ENCODE results near the gene AP1S1. TPM values are rescaled to one million over a fixed set of nuclear protein-coding genes. Genes with fewer than 3 reads are reported as not detected.

The AP1S1 gene
- polyA plus RNA-seq, 6 donors from 2014 or later, result 3.7 to 10.3 (median 4.9) TPM

GRCh38 chr7:101155303-101155702 is 1.0 kb downstream of the AP1S1 start:
- peak overlapping the region; percentile 70 to 93 (median 80) for H3K4me3 Mint-ChIP-seq
- H3K36me3 Mint-ChIP-seq, result peaks cover 0 to 13% of the 10 kb centered on the region in 2 donors
- DNase-seq (no peak), ATAC-seq (ENCODE audit: low read depth in 2 of 2) (peak; percentile 20 to 33)
- H3K4me1 Mint-ChIP-seq, result peaks cover 13 to 22% (median 20%) of the 10 kb centered on the region in 3 donors
- H3K27me3 Mint-ChIP-seq, result no peaks in the 10 kb centered on the region
- H3K27ac Mint-ChIP-seq, result peak overlapping the region in 1 of 6 donors; percentile 65
- H3K9me3 Mint-ChIP-seq, result peaks cover 0 to 1% (median 0%) of the 10 kb centered on the region in 7 donors

GRCh38 chr7:101156277-101156676 is 2.0 kb downstream of the AP1S1 start:
- H3K4me1 Mint-ChIP-seq, result peaks cover 13 to 22% (median 20%) of the 10 kb centered on the region in 3 donors
- no peaks in the 10 kb centered on the region for H3K27me3 Mint-ChIP-seq
- DNase-seq (no peak), ATAC-seq (ENCODE audit: low read depth in 2 of 2) (no peak)
- peak overlapping the region in 1 of 6 donors; percentile 58 for H3K27ac Mint-ChIP-seq
- peaks cover 0 to 1% (median 0%) of the 10 kb centered on the region in 7 donors for H3K9me3 Mint-ChIP-seq
- peak overlapping the region in 1 of 8 donors; percentile 75 for H3K4me3 Mint-ChIP-seq
- H3K36me3 Mint-ChIP-seq, result peaks cover 0 to 13% of the 10 kb centered on the region in 2 donors

- Mint-ChIP-seq H3K27me3 (no peaks in the 10 kb centered on the region), H3K4me1 (peaks cover 13 to 22% (median 20%) of the 10 kb centered on the region in 3 donors), H3K4me3 (peak overlapping the region in 2 of 8 donors; percentile 37 to 75), H3K27ac (peak overlapping the region in 1 of 6 donors; percentile 85), H3K36me3 (peaks cover 0 to 13% of the 10 kb centered on the region in 2 donors), H3K9me3 (peaks cover 0 to 1% (median 0%) of the 10 kb centered on the region in 7 donors)
- ATAC-seq (ENCODE audit: low read depth in 2 of 2), result no peak
- no peak for DNase-seq
These were observed 2.8 kb downstream of the AP1S1 start for GRCh38 chr7:101156866-101157589.

- ATAC-seq (ENCODE audit: low read depth in 2 of 2), result no peak
- no peak for DNase-seq
- Mint-ChIP-seq H3K36me3 (peaks cover 0 to 13% of the 10 kb centered on the region in 2 donors), H3K9me3 (no peaks in the 10 kb centered on the region), H3K27ac (peak overlapping the region in 1 of 6 donors; percentile 11), H3K4me3 (peak overlapping the region in 1 of 8 donors; percentile 38), H3K27me3 (peaks cover 0 to 9% (median 3%) of the 10 kb centered on the region in 3 donors), H3K4me1 (peaks cover 12 to 24% (median 23%) of the 10 kb centered on the region in 3 donors)
These were observed 5.7 kb downstream of the AP1S1 start for GRCh38 chr7:101159696-101160674.

DNA sequence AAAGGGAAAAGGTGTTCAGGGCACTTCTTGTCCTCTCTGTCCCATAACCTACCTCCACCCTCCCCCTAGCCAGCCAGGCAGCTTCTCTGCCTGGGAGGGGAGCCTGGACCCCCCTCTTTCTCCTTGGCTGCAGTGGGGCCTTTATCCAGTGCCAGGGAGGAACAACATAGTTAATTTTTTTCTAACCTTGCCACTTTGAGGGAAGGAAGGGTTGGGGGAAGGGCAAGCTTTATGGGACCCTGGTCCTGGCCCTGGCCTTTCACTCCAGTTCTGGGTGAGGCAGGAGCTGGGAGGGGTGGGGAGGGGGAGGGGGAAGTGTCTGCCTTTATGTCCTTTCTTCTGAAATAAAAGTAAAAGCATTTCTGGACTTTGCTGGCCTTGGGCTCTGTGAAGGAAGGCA is 6.6 kb downstream of the AP1S1 start:
- no peak for ATAC-seq (ENCODE audit: low read depth in 2 of 2)
- H3K27me3 Mint-ChIP-seq, result peaks cover 9 to 19% (median 13%) of the 10 kb centered on the region in 3 donors
- no peak overlapping the region for H3K27ac Mint-ChIP-seq
- peaks cover 11 to 24% (median 24%) of the 10 kb centered on the region in 3 donors for H3K4me1 Mint-ChIP-seq
- peaks cover 0 to 5% (median 2%) of the 10 kb centered on the region in 7 donors for H3K9me3 Mint-ChIP-seq
- peak overlapping the region in 2 of 8 donors; percentile 13 to 65 for H3K4me3 Mint-ChIP-seq
- H3K36me3 Mint-ChIP-seq, result peaks cover 0 to 20% of the 10 kb centered on the region in 2 donors
- no peak for DNase-seq

- Mint-ChIP-seq H3K4me3 (peak overlapping the region; percentile 60 to 92 (median 84)), H3K27me3 (peaks cover 13 to 27% (median 19%) of the 10 kb centered on the region in 3 donors), H3K27ac (peak overlapping the region in 1 of 6 donors; percentile 37), H3K36me3 (peaks cover 0 to 22% of the 10 kb centered on the region in 2 donors), H3K9me3 (peaks cover 0 to 8% (median 2%) of the 10 kb centered on the region in 7 donors), H3K4me1 (peaks cover 17 to 33% (median 30%) of the 10 kb centered on the region in 3 donors)
- ATAC-seq (ENCODE audit: low read depth in 2 of 2) (no peak), DNase-seq (no peak)
These were observed 7.6 kb downstream of the AP1S1 start for GRCh38 chr7:101161692-101162471.

GRCh38 chr7:101162551-101163278 is 8.4 kb downstream of the AP1S1 start:
- H3K9me3 Mint-ChIP-seq, result peaks cover 0 to 8% (median 2%) of the 10 kb centered on the region in 7 donors
- H3K27ac Mint-ChIP-seq, result peak overlapping the region in 2 of 6 donors; percentile 37 to 63
- H3K4me1 Mint-ChIP-seq, result peaks cover 21 to 37% (median 36%) of the 10 kb centered on the region in 3 donors
- ATAC-seq (ENCODE audit: low read depth in 2 of 2) (no peak), DNase-seq (no peak)
- peak overlapping the region; percentile 78 to 92 (median 84) for H3K4me3 Mint-ChIP-seq
- peaks cover 0 to 22% of the 10 kb centered on the region in 2 donors for H3K36me3 Mint-ChIP-seq
- H3K27me3 Mint-ChIP-seq, result peaks cover 22 to 36% (median 27%) of the 10 kb centered on the region in 3 donors

GRCh38 chr7:101163279-101164070 is 9.2 kb downstream of the AP1S1 start:
- Mint-ChIP-seq H3K9me3 (peaks cover 0 to 8% (median 2%) of the 10 kb centered on the region in 7 donors), H3K4me1 (peaks cover 25 to 41% (median 38%) of the 10 kb centered on the region in 3 donors), H3K4me3 (peak overlapping the region; percentile 79 to 92 (median 85)), H3K27me3 (peaks cover 29 to 43% (median 35%) of the 10 kb centered on the region in 3 donors), H3K36me3 (peaks cover 0 to 25% of the 10 kb centered on the region in 2 donors), H3K27ac (no peak overlapping the region)
- ATAC-seq (ENCODE audit: low read depth in 2 of 2) (no peak), DNase-seq (no peak)

- H3K9me3 Mint-ChIP-seq, result peaks cover 0 to 9% (median 2%) of the 10 kb centered on the region in 7 donors
- H3K4me1 Mint-ChIP-seq, result peaks cover 31 to 46% (median 39%) of the 10 kb centered on the region in 3 donors
- peak overlapping the region in 2 of 6 donors; percentile 30 to 97 for H3K27ac Mint-ChIP-seq
- peak overlapping the region; percentile 70 to 86 (median 82) for H3K4me3 Mint-ChIP-seq
- DNase-seq (no peak), ATAC-seq (ENCODE audit: low read depth in 2 of 2) (no peak)
- peaks cover 35 to 51% (median 42%) of the 10 kb centered on the region in 3 donors for H3K27me3 Mint-ChIP-seq
- peaks cover 0 to 30% of the 10 kb centered on the region in 2 donors for H3K36me3 Mint-ChIP-seq
These were observed 10.0 kb downstream of the AP1S1 start for GRCh38 chr7:101164071-101164840.

DNA sequence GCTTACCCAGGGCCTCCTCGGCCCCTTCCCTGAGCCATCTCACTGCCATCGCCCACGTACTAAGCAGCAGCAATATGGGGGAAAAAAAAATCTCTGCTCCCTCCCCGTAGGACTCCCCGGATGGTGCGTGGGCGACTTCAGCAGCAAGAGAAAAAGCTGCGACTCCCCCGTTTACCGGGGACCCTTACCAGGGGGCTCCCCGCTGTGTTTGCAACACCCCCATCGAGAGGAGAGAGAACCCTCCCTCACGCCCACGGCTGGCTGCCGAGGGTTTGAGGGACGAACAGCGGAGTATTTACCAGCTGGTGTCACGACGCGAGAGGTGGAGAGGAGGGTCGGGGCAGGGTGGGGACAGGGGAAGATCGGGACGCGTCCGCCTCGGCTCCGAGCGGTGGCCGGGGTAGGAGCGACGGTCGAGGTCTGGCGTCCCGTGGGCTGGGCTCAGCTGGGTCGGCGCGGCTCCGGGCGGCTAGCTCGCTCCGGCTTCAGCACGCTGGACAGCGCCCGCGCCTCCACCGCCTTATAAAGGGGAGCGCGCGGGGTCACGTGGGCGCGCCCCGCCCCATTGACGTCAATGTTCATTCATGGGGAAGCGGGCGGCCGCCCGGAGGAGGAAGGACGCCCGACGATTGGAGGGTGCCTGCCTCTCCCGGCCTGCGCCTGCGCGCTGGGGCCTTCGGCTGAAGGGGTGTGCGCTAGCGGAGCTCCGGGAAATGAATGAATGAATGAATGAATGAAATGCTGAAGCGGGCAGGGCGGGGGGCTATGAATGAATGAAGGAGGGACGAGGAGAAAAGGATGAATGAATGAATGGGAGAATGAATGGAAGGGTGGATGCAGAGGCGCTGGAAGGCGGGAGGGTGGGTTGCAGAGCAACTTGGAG is 11.0 kb downstream of the AP1S1 start, which contains the start of gene VGF:
VGF (minus strand) TSS at position 495 of the 883 bp plus-strand sequence. CDS start 726 bp downstream, outside the sequence.
- peak within 1 kb of the TSS; percentile 79 to 90 (median 87) for H3K4me3 Mint-ChIP-seq
- peak; percentile 86 to 88 for ATAC-seq (ENCODE audit: low read depth in 2 of 2)
- H3K9me3 Mint-ChIP-seq, result peaks cover 0 to 10% (median 2%) of the 10 kb centered on the region in 7 donors
- H3K4me1 Mint-ChIP-seq, result peaks cover 38 to 56% (median 49%) of the 10 kb centered on the region in 3 donors
- peaks cover 44 to 62% (median 53%) of the 10 kb centered on the region in 3 donors for H3K27me3 Mint-ChIP-seq
- H3K27ac Mint-ChIP-seq, result peak within 1 kb of the TSS in 5 of 6 donors; percentile 90 to 100 (median 95)
- H3K36me3 Mint-ChIP-seq, result peaks cover 0 to 26% of the 10 kb centered on the region in 2 donors
- peak; percentile 89 for DNase-seq

All from naive B cell (primary cell).